ENCODE measurements around the gene CACNB4.

CACNB4 gene

DNA sequence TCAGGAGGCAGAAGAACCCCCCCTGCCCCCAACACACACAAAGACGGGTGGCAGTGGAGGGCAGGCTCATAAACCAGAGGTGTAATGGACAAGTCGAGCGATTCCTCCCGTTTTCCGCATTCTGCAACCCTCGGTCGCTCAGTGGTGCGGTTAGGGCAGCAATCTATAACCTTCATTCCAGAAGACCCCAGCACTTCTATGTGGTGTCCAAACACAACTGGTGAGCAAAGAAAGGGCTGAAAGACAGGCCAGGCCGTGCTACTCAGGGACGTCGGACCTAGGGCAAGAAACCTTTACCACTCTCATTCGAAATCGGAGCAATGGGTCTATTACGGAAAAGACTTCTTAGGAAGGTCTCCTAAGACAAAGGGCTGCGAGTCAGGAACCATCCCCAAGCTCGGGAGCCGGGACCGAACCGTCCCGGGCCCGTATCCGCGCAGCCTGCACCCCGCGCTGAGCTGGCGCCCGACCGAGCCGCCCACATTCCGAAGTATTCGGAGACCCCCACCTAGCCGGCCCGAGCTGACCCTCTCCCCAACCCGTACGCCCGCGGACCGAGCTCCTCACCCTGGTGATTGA, 271.2 kb downstream of the CACNB4 start:
- Histone ChIP-seq H3K4me1 (ENCODE audit: insufficient read depth, insufficient read length) (peaks cover 5% of the 10 kb centered on the region), H3K27me3 (ENCODE audit: insufficient read depth, insufficient read length) (no peaks in the 10 kb centered on the region), H3K9ac (ENCODE audit: insufficient read length, low read depth) (peak overlapping the region; percentile 89), H3K36me3 (ENCODE audit: insufficient read depth, insufficient read length, low read length) (no peaks in the 10 kb centered on the region), H3K9me3 (ENCODE audit: insufficient read depth, low read length) (no peaks in the 10 kb centered on the region), H3K4me3 (ENCODE audit: insufficient read length, low read depth) (peak overlapping the region; percentile 89)
- TF ChIP-seq SUZ12 (IDR thresholded peaks at IDR 0.05; ENCODE audit: extremely low read depth, insufficient read depth, insufficient read length) (no peak), ZNF274 (IDR thresholded peaks at IDR 0.05; ENCODE audit: low read depth, low read length) (no peak), YY1 (IDR thresholded peaks at IDR 0.05; ENCODE audit: insufficient read depth, insufficient read length) (no peak)
- DNase-seq (ENCODE audit: low read depth, low spot score), result peak; percentile 6

GRCh38 chr2:151826737-151827157, 272.1 kb downstream of the CACNB4 start:
- TF ChIP-seq SUZ12 (IDR thresholded peaks at IDR 0.05; ENCODE audit: extremely low read depth, insufficient read depth, insufficient read length) (no peak), ZNF274 (IDR thresholded peaks at IDR 0.05; ENCODE audit: low read depth, low read length) (no peak), YY1 (IDR thresholded peaks at IDR 0.05; ENCODE audit: insufficient read depth, insufficient read length) (no peak)
- no peak for DNase-seq (ENCODE audit: low read depth, low spot score)

DNA sequence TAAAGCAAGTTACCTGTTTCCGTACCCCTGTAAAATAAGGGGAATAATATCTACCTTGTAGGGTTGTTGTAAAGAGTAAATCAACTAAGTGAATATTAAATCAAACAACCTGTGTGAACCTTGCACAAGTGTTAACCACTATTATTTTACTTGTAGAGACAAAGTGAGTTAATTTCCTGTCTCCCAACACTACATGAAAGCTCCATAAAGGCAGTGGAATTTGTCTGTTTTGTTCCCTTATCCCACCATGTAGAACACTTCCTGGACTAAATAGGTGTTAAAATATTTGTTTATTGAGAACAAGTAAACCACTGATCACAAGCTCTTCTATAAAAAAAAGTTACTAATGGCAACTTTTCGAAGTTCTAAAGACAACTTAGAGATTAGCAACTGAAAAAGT, 274.0 kb downstream of the CACNB4 start:
- no peaks in the 10 kb centered on the region for H3K36me3 ChIP-seq (ENCODE audit: insufficient read depth, insufficient read length, low read length)
- no peak overlapping the region for H3K9ac ChIP-seq (ENCODE audit: insufficient read length, low read depth)
- no peaks in the 10 kb centered on the region for H3K9me3 ChIP-seq (ENCODE audit: insufficient read depth, low read length)
- no peak overlapping the region for H3K4me3 ChIP-seq (ENCODE audit: insufficient read length, low read depth)
- DNase-seq (ENCODE audit: low read depth, low spot score), result no peak
- peaks cover 5% of the 10 kb centered on the region for H3K4me1 ChIP-seq (ENCODE audit: insufficient read depth, insufficient read length)
- no peak for TF ChIP-seq YY1 (IDR thresholded peaks at IDR 0.05; ENCODE audit: insufficient read depth, insufficient read length)
- no peak for TF ChIP-seq ZNF274 (IDR thresholded peaks at IDR 0.05; ENCODE audit: low read depth, low read length)
- TF ChIP-seq SUZ12 (IDR thresholded peaks at IDR 0.05; ENCODE audit: extremely low read depth, insufficient read depth, insufficient read length), result no peak
- H3K27me3 ChIP-seq (ENCODE audit: insufficient read depth, insufficient read length), result no peaks in the 10 kb centered on the region

More at GRCh38 chr2:151826737-151827157, 272.1 kb downstream of the CACNB4 start:
- H3K36me3 ChIP-seq (ENCODE audit: insufficient read depth, insufficient read length, low read length), result no peaks in the 10 kb centered on the region
- no peaks in the 10 kb centered on the region for H3K27me3 ChIP-seq (ENCODE audit: insufficient read depth, insufficient read length)
- H3K4me1 ChIP-seq (ENCODE audit: insufficient read depth, insufficient read length), result peaks cover 5% of the 10 kb centered on the region
- H3K9me3 ChIP-seq (ENCODE audit: insufficient read depth, low read length), result no peaks in the 10 kb centered on the region
- peak overlapping the region; percentile 89 for H3K9ac ChIP-seq (ENCODE audit: insufficient read length, low read depth)
- peak overlapping the region; percentile 89 for H3K4me3 ChIP-seq (ENCODE audit: insufficient read length, low read depth)

- Histone ChIP-seq H3K27me3 (ENCODE audit: insufficient read depth, insufficient read length) (no peaks in the 10 kb centered on the region), H3K9ac (ENCODE audit: insufficient read length, low read depth) (no peak overlapping the region), H3K36me3 (ENCODE audit: insufficient read depth, insufficient read length, low read length) (no peaks in the 10 kb centered on the region), H3K4me1 (ENCODE audit: insufficient read depth, insufficient read length) (peaks cover 5% of the 10 kb centered on the region), H3K9me3 (ENCODE audit: insufficient read depth, low read length) (no peaks in the 10 kb centered on the region), H3K4me3 (ENCODE audit: insufficient read length, low read depth) (no peak overlapping the region)
- no peak for DNase-seq (ENCODE audit: low read depth, low spot score)
- no peak for TF ChIP-seq SUZ12 (IDR thresholded peaks at IDR 0.05; ENCODE audit: extremely low read depth, insufficient read depth, insufficient read length)
- TF ChIP-seq ZNF274 (IDR thresholded peaks at IDR 0.05; ENCODE audit: low read depth, low read length), result no peak
Measured at GRCh38 chr2:151823651-151824050, 275.2 kb downstream of the CACNB4 start.

GRCh38 chr2:151819920-151820319, 278.9 kb downstream of the CACNB4 start:
- H3K9ac ChIP-seq (ENCODE audit: insufficient read length, low read depth), result no peak overlapping the region
- DNase-seq (ENCODE audit: low read depth, low spot score), result no peak
- H3K27me3 ChIP-seq (ENCODE audit: insufficient read depth, insufficient read length), result no peaks in the 10 kb centered on the region
- H3K4me1 ChIP-seq (ENCODE audit: insufficient read depth, insufficient read length), result peaks cover 5% of the 10 kb centered on the region
- TF ChIP-seq SUZ12 (IDR thresholded peaks at IDR 0.05; ENCODE audit: extremely low read depth, insufficient read depth, insufficient read length), result no peak
- no peak for TF ChIP-seq ZNF274 (IDR thresholded peaks at IDR 0.05; ENCODE audit: low read depth, low read length)
- TF ChIP-seq YY1 (IDR thresholded peaks at IDR 0.05; ENCODE audit: insufficient read depth, insufficient read length), result no peak
- no peak overlapping the region for H3K4me3 ChIP-seq (ENCODE audit: insufficient read length, low read depth)
- peaks cover 26% of the 10 kb centered on the region for H3K36me3 ChIP-seq (ENCODE audit: insufficient read depth, insufficient read length, low read length)
- no peaks in the 10 kb centered on the region for H3K9me3 ChIP-seq (ENCODE audit: insufficient read depth, low read length)

DNA sequence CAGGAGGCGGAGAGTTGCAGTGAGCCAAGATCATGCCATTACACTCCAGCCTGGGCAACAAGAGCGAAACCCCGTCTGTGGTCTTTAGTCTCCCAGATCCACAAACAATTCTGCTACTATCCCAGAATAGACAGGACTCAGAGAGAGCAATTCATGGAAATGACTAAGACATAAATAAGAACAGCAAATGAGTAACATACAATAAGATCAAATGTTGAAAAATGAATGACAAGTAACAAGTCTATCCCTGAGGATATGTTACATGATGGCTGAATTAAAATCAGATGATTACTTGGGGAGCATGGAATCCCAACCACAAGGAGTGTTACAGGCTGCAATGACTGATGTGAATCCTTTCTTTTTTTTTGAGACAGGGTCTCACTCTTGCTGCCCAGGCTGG, 280.9 kb downstream of the CACNB4 start:
- no peak overlapping the region for H3K9ac ChIP-seq (ENCODE audit: insufficient read length, low read depth)
- TF ChIP-seq YY1 (IDR thresholded peaks at IDR 0.05; ENCODE audit: insufficient read depth, insufficient read length), result no peak
- TF ChIP-seq SUZ12 (IDR thresholded peaks at IDR 0.05; ENCODE audit: extremely low read depth, insufficient read depth, insufficient read length), result no peak
- no peak for TF ChIP-seq ZNF274 (IDR thresholded peaks at IDR 0.05; ENCODE audit: low read depth, low read length)
- no peak overlapping the region for H3K4me3 ChIP-seq (ENCODE audit: insufficient read length, low read depth)
- H3K36me3 ChIP-seq (ENCODE audit: insufficient read depth, insufficient read length, low read length), result peaks cover 44% of the 10 kb centered on the region
- H3K9me3 ChIP-seq (ENCODE audit: insufficient read depth, low read length), result no peaks in the 10 kb centered on the region
- no peaks in the 10 kb centered on the region for H3K27me3 ChIP-seq (ENCODE audit: insufficient read depth, insufficient read length)
- DNase-seq (ENCODE audit: low read depth, low spot score), result no peak
- no peaks in the 10 kb centered on the region for H3K4me1 ChIP-seq (ENCODE audit: insufficient read depth, insufficient read length)

- H3K4me3 ChIP-seq (ENCODE audit: insufficient read length, low read depth), result no peak overlapping the region
- no peak for DNase-seq (ENCODE audit: low read depth, low spot score)
- TF ChIP-seq SUZ12 (IDR thresholded peaks at IDR 0.05; ENCODE audit: extremely low read depth, insufficient read depth, insufficient read length), result no peak
- no peak overlapping the region for H3K9ac ChIP-seq (ENCODE audit: insufficient read length, low read depth)
- H3K9me3 ChIP-seq (ENCODE audit: insufficient read depth, low read length), result no peaks in the 10 kb centered on the region
- no peaks in the 10 kb centered on the region for H3K4me1 ChIP-seq (ENCODE audit: insufficient read depth, insufficient read length)
- H3K27me3 ChIP-seq (ENCODE audit: insufficient read depth, insufficient read length), result no peaks in the 10 kb centered on the region
- peaks cover 54% of the 10 kb centered on the region for H3K36me3 ChIP-seq (ENCODE audit: insufficient read depth, insufficient read length, low read length)
Measured at GRCh38 chr2:151816843-151817242, 282.0 kb downstream of the CACNB4 start.
